Stimulated activated CD4-positive, alpha-beta T cell treated with anti-CD3 and anti-CD28 coated beads, TNF-alpha, amount 100 ng/mL, for 24 hours (primary cell): ENCODE results near the gene OTUD7B.
"Not testable (repeated sequence)": the region's sequence is repeated elsewhere in the genome, so short reads cannot be mapped to it uniquely, and the experiment has no call there.

Experiments used
- DNase-seq, 3 experiments: peaks; one replicate each; pipeline ENCODE4 v3.0.0-alpha.2; 2020; ENCODE audit warnings: low read depth in 3 of 3

Gene OTUD7B

GRCh38 chr1:150003801-150004200 is 6.7 kb downstream of the OTUD7B start:
- DNase-seq, result no peak

- DNase-seq, result no peak
These were observed 8.3 kb downstream of the OTUD7B start for GRCh38 chr1:150002217-150002616.

GRCh38 chr1:150001415-150001814 is 9.1 kb downstream of the OTUD7B start:
- no peak for DNase-seq

- DNase-seq, result no peak
These were observed 12.8 kb downstream of the OTUD7B start for GRCh38 chr1:149997585-149998262.

GRCh38 chr1:149995927-149996326 is 14.6 kb downstream of the OTUD7B start:
- DNase-seq, result no peak

- no peak for DNase-seq
These were observed 16.8 kb downstream of the OTUD7B start for GRCh38 chr1:149993764-149994163.

GRCh38 chr1:149993181-149993580 is 17.3 kb downstream of the OTUD7B start:
- no peak for DNase-seq

- DNase-seq, result no peak
These were observed 23.3 kb downstream of the OTUD7B start for GRCh38 chr1:149987297-149987595.

- no peak for DNase-seq
These were observed 23.8 kb downstream of the OTUD7B start for GRCh38 chr1:149986486-149987296.

- DNase-seq, result no peak
These were observed 30.5 kb downstream of the OTUD7B start for GRCh38 chr1:149979972-149980540.

GRCh38 chr1:149979245-149979971 is 31.1 kb downstream of the OTUD7B start:
- DNase-seq, result no peak

GRCh38 chr1:149978547-149979023 is 31.9 kb downstream of the OTUD7B start:
- no peak for DNase-seq

GRCh38 chr1:149977345-149977744 is 33.2 kb downstream of the OTUD7B start:
- DNase-seq, result no peak

- DNase-seq, result no peak
These were observed 38.0 kb downstream of the OTUD7B start for GRCh38 chr1:149972547-149972946.

GRCh38 chr1:149967646-149968045 is 42.9 kb downstream of the OTUD7B start:
- DNase-seq, result no peak

- DNase-seq, result no peak
These were observed 43.5 kb downstream of the OTUD7B start for GRCh38 chr1:149967041-149967440.

- DNase-seq, result no peak
These were observed 44.1 kb downstream of the OTUD7B start for GRCh38 chr1:149966405-149966804.

- no peak for DNase-seq
These were observed 45.1 kb downstream of the OTUD7B start for GRCh38 chr1:149965440-149965839.

GRCh38 chr1:149963358-149963757 is 47.2 kb downstream of the OTUD7B start:
- no peak for DNase-seq

- DNase-seq, result no peak
These were observed 47.8 kb downstream of the OTUD7B start for GRCh38 chr1:149962736-149963135.

- peak in 2 of 3 experiments; percentile 12 to 14 for DNase-seq
These were observed 48.4 kb downstream of the OTUD7B start for GRCh38 chr1:149962039-149962647.

GRCh38 chr1:149957548-149957947 is 53.0 kb downstream of the OTUD7B start:
- not testable (repeated sequence) for DNase-seq
